ENCODE results near the gene RLN3. TPM values are rescaled to one million over a fixed set of nuclear protein-coding genes. Genes with fewer than 3 reads are reported as not detected.
"Not testable (repeated sequence)": the region's sequence is repeated elsewhere in the genome, so short reads cannot be mapped to it uniquely, and the experiment has no call there.

RLN3 gene
- total RNA-seq, 4 donors from 2014 or later = not detected

DNA sequence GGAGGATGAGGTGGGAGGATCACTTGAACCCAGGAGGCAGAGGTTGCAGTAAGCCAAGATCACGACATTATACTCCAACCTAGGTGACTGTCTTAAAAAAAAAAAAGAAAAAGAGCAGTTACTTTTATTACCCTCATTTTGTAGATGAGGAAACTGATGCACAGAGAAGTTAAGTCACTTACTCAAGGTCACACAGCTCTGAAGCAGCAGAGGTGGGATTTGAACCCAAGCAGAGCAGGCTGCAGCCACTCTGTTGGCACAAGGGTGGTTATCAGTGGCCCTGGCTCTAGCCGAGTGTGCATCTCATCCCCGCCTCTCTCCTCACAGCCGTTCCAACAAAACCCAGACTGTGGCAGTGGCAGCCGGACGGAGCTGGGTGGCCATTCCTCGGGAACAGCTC lies 11.2 kb downstream of the RLN3 start:
- no peak for TF ChIP-seq POLR2A (IDR thresholded peaks at IDR 0.05)
- TF ChIP-seq, protein P1, sequence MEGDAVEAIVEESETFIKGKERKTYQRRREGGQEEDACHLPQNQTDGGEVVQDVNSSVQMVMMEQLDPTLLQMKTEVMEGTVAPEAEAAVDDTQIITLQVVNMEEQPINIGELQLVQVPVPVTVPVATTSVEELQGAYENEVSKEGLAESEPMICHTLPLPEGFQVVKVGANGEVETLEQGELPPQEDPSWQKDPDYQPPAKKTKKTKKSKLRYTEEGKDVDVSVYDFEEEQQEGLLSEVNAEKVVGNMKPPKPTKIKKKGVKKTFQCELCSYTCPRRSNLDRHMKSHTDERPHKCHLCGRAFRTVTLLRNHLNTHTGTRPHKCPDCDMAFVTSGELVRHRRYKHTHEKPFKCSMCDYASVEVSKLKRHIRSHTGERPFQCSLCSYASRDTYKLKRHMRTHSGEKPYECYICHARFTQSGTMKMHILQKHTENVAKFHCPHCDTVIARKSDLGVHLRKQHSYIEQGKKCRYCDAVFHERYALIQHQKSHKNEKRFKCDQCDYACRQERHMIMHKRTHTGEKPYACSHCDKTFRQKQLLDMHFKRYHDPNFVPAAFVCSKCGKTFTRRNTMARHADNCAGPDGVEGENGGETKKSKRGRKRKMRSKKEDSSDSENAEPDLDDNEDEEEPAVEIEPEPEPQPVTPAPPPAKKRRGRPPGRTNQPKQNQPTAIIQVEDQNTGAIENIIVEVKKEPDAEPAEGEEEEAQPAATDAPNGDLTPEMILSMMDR (IDR thresholded peaks at IDR 0.05) = no peak
- Histone ChIP-seq H3K36me3 (no peaks in the 10 kb centered on the region), H3K4me1 (peaks cover 0 to 7% of the 10 kb centered on the region in 2 donors), H3K27me3 (no peaks in the 10 kb centered on the region), H3K27ac (no peak overlapping the region), H3K4me3 (replicated peaks in 1 of 3) (no peak overlapping the region), H3K9me3 (no peaks in the 10 kb centered on the region)
- intact Hi-C loops (cut with DNase I) = no loop called here
- no peak for DNase-seq
- WGBS, 2 donors = 95 to 98% methylated on average over 7 of the region's 7 CpGs

DNA sequence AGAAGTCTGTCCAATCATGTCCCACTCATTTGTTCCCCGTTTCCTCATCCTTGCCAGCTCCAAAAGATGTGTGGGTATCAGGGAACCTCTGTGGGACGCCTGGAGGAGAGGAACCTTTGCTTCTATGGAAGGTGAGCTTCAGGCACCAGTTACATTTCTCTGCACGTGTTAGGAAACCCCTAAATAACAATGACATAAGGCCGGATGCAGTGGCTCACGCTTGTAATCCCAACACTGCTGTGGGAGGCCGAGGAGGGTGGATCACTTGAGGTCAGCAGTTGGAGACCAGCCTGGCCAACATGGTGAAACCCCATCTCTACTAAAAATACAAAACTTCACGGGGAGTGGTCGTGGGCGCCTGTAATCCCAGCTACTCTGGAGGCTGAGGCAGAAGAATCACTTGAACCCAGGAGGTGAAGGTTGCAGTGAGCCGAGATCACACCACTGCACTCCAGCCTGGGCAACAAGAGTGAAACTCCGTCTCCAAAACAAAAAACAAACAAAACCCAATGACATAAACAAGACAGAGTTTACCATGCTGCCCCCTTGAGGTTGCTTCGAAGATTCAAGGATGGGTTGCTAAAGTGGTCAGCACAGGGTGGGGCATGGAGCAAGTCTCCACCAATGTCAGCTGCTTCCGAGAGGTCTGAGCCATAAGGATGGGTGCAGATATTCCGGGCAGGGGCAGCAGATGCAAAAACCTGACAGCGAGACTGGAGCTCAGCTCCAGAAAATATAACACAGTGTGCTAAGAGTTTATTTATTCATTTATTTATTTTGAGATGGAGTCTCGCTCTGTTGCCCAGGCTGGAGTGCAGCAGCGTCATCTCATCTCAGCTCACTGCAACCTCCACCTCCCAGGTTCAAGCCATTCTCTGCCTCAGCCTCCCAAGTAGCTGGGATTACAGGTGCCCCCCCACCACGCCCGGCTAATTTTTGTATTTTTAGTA lies 15.0 kb downstream of the RLN3 start:
- H3K27me3 ChIP-seq; H3K4me3 ChIP-seq (replicated peaks in 1 of 3); H3K27ac ChIP-seq; intact Hi-C loops (cut with DNase I); DNase-seq; H3K9me3 ChIP-seq; H3K36me3 ChIP-seq: not testable (repeated sequence)
- H3K4me1 ChIP-seq = peaks cover 5 to 18% of the 10 kb centered on the region in 2 donors
- TF ChIP-seq, protein P1 (IDR thresholded peaks at IDR 0.05) = peak in 5 of 6 experiments; percentile 9 to 56 (median 38)
- 62 to 72% methylated on average over 19 of the region's 19 CpGs for WGBS, 2 donors

DNA sequence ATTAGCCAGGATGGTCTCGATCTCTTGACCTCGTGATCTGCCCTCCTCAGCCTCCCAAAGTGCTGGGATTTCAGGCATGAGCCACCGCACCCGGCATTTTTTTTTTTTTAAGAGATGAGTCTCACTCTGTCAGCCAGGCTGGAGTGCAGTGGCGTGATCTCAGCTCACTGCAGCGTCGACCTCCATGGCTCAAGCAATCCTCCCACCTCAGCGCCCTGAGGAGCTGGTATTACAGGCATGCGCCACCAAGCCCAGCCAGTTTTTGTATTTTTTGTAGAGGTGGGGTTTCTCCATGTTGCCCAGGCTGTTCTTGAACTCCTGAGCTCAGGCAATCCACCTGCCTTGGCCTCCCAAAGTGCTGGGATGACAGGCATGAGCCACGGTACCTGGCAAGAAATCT lies 19.9 kb downstream of the RLN3 start:
- H3K36me3 ChIP-seq; DNase-seq; H3K27ac ChIP-seq; H3K27me3 ChIP-seq; H3K4me3 ChIP-seq (replicated peaks in 1 of 3); H3K9me3 ChIP-seq; intact Hi-C loops (cut with DNase I): not testable (repeated sequence)
- H3K4me1 ChIP-seq = peaks cover 5 to 15% of the 10 kb centered on the region in 2 donors
- WGBS, 2 donors = 97 to 98% methylated on average over 10 of the region's 10 CpGs

DNA sequence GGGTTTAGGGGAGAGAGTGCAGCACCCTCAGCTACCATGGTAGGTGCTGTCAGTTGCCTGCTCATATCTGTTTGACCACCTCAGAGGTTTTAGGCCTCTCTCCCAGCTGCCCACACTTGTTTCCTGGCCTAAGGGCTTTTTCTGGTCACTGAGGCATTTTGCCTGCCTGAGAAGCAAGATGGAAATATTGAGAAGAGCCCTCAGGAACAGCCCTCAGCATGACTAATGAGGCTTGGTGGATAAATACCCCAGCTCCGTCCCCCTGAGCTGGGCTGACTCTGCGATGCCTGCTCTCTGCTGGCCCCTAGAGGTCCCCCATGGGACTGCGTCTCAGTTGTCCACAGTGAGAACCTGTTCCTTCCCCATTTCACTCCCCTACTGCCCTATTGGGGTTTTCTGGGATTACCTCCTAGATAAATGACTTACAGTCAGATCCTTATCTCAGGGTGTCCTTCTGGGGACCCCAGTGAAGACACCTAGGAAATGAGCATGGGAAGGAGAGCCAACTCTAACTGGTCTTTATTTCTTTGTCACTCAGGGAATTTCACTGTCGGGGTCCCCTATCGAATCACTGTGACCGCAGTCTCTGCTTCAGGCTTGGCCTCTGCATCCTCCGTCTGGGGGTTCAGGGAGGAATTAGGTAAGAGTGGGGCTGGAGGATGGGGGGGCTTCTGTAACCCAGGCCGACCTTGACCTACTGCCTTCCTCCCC lies 20.6 kb downstream of the RLN3 start:
- no peak overlapping the region for H3K4me3 ChIP-seq (replicated peaks in 1 of 3)
- 83 to 89% methylated on average over 8 of the region's 8 CpGs for WGBS, 2 donors
- no peak for TF ChIP-seq POLR2A (IDR thresholded peaks at IDR 0.05)
- TF ChIP-seq, protein P1 (IDR thresholded peaks at IDR 0.05) = peak in 5 of 6 experiments; percentile 34 to 82 (median 51)
- no peaks in the 10 kb centered on the region for H3K36me3 ChIP-seq
- intact Hi-C loops (cut with DNase I) = no loop called here
- H3K27ac ChIP-seq = no peak overlapping the region
- peak; percentile 33 to 55 for DNase-seq
- no peaks in the 10 kb centered on the region for H3K9me3 ChIP-seq
- H3K27me3 ChIP-seq = no peaks in the 10 kb centered on the region
- H3K4me1 ChIP-seq = peaks cover 5 to 11% of the 10 kb centered on the region in 2 donors

DNA sequence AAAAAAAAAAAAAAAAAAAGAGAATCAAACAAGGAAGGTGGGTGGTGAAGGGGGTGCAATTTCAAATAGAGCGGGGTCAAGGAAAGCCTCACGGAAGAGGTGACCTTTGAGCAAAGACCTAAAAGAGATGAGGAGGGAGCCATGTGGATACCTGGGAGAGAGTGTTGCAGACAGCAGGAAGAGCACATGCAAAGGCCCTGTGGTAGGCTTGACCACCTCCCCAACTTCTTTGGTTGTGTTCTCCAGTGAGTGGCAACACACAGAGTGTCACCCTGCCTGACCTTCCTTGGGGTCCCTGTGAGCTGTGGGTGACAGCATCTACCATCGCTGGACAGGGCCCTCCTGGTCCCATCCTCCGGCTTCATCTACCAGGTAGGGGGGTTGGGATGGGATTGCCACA lies 22.6 kb downstream of the RLN3 start:
- DNase-seq = no peak
- Histone ChIP-seq H3K36me3 (no peaks in the 10 kb centered on the region), H3K4me1 (peaks cover 5 to 11% of the 10 kb centered on the region in 2 donors), H3K9me3 (no peaks in the 10 kb centered on the region), H3K4me3 (replicated peaks in 1 of 3) (no peak overlapping the region), H3K27me3 (no peaks in the 10 kb centered on the region), H3K27ac (no peak overlapping the region)
- no peak for TF ChIP-seq POLR2A (IDR thresholded peaks at IDR 0.05)
- TF ChIP-seq, protein P1 (IDR thresholded peaks at IDR 0.05) = no peak
- WGBS, 2 donors = 99 to 100% methylated on average over 4 of the region's 4 CpGs
- intact Hi-C loops (cut with DNase I) = no loop called here

DNA sequence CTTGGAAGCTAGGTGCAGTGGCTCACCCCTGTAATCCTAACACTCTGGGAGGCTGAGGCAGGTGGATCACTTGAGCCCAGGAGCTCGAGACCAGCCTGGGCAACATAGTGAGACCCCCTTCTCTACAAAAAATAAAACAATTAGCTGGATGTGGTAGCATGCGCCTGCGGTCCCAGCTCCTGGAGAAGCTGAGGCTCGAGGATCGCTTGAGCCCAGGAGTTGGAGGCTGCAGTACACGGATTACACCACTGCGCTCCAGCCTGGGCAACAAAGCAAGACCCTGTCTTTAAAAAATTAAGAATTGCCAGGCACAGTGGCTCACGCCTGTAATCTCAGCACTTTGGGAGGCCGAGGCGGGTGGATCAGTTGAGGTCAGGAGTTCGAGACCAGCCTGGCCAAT lies 23.0 kb downstream of the RLN3 start:
- H3K27me3 ChIP-seq; H3K9me3 ChIP-seq; H3K36me3 ChIP-seq; intact Hi-C loops (cut with DNase I); H3K4me1 ChIP-seq; H3K4me3 ChIP-seq (replicated peaks in 1 of 3); H3K27ac ChIP-seq; DNase-seq: not testable (repeated sequence)
- WGBS, 2 donors = 95 to 98% methylated on average over 11 of the region's 11 CpGs
